NB4 (cell line): ENCODE data around the gene ADD1.
A peak's percentile ranks its signal among the peaks of the same experiment; 100 is the strongest.

ENCODE experiments used
- DNase-seq: peaks from one replicate; pipeline ENCODE4 v3.0.0; 2010; ENCODE audit warnings: low read depth
- H3K4me3 ChIP-seq: one replicate; pipeline ENCODE4 v1.5.1; 2011; ENCODE audit warnings: mild to moderate bottlenecking, low read depth, low read length, moderate library complexity
- CTCF ChIP-seq: IDR thresholded peaks from one replicate; pipeline ENCODE4 v1.5.1; 2012; ENCODE audit warnings: low read depth, low read length
- MYC ChIP-seq: IDR thresholded peaks from 2 replicates; pipeline ENCODE4 v1.6.1; 2011; ENCODE audit warnings: low read depth, low read length
- POLR2A ChIP-seq: IDR thresholded peaks from 2 replicates; pipeline ENCODE4 v1.6.1; 2011; ENCODE audit warnings: mild to moderate bottlenecking; ENCODE audit not compliant: insufficient read length; ENCODE audit errors: extremely low read depth
- TF ChIP-seq, protein P1 (sequence below): IDR thresholded peaks from 2 replicates; pipeline ENCODE4 v1.6.1; 2011; ENCODE audit warnings: low read depth, low read length

ADD1 gene

DNA sequence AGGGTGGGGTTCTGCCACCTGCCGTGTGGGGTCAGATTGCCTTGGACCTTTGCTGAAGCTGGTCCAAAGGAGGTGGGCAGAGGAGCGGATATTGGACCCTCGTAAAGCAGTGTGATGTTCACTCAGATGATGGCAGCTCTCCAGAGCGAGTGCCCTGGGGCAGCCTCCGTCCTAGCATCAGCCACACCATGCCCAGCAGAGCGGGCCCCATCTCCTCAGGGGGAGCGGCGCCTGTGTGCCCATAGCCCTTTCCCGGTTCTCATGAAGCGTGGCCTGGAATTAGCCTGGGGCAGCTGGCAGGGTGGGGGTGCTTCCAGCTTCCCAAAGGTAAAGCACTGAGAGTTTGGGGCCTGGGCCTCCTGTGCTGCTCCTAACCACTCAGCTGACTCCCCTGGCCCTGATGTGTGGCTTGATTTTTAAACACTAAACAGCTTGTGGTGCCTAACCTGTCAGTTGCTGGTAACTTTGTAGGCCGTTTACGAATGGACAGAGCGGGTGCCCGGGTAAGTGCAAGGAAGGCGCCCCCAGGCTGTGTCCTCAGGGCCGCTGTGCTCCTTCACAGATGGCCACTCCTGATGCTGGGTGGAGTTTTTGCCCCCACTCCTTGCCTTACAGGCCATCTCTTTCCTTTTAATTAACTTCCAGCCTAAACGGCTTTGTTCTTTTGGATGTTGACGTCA, 83.5 kb downstream of the ADD1 start:
- TF ChIP-seq CTCF (no peak), MYC (no peak), POLR2A (no peak)
- TF ChIP-seq, protein P1, sequence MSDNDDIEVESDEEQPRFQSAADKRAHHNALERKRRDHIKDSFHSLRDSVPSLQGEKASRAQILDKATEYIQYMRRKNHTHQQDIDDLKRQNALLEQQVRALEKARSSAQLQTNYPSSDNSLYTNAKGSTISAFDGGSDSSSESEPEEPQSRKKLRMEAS = no peak
- DNase-seq = no peak
- no peak overlapping the region for H3K4me3 ChIP-seq

DNA sequence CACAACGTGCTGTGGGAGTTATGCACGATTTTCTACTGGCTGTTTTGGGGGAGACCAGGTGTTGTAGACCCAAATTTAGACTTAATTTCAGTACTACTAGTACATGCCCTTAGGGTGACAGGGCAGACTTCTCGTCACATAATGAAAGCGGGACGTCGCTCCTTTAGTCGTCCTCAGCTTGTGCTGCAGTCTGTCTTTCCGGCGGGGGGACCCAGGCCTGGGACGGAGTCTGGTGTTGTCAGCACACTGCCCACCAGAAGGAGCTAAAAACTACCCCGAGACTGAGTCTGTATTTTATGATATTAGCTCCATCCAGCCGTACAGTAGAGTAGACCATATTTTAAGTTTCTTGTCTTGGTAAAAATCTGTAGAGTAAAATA, 84.0 kb downstream of the ADD1 start:
- no peak overlapping the region for H3K4me3 ChIP-seq
- TF ChIP-seq MYC = no peak
- TF ChIP-seq, protein P1 = no peak
- no peak for TF ChIP-seq POLR2A
- no peak for DNase-seq

GRCh38 chr4:2928242-2929176, 84.9 kb downstream of the ADD1 start:
- no peak overlapping the region for H3K4me3 ChIP-seq
- TF ChIP-seq POLR2A (no peak), CTCF (no peak)
- DNase-seq = peak; percentile 30

GRCh38 chr4:2929469-2929868, 85.8 kb downstream of the ADD1 start:
- no peak overlapping the region for H3K4me3 ChIP-seq
- peak; percentile 33 for DNase-seq
- TF ChIP-seq, protein P1 = no peak
- TF ChIP-seq CTCF (no peak), POLR2A (no peak), MYC (no peak)

DNA sequence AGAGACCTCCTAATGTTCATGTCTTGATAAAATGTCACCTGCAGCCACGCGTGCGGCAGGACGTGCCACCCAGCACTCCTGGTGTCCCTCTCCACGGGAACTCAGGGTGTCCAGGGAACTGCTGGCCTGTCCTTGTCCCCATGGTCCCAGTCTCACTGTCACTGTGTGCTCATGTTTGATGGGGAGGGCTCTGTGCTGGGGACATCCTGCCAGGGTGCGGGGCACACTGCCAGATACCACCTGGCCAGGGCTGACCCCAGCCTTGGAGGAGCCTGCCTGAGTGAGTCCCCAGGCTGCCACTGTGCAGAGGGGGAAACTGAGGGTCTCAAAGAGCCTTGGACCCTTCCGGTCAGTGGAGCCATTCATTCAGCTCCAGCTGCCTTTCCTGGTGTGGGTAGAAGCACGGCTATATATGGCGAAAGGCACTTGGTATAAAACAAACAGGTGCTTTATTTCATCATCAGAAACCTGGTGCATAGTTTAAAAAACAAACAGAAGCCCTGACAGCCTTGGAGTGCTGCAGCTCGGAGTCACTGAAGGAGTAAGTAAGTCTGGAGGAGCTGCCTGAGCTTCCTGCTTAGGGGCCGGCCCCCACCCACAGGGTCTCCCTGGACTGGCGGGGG, 86.6 kb downstream of the ADD1 start:
- no peak for DNase-seq
- TF ChIP-seq, protein P1 = no peak
- no peak for TF ChIP-seq POLR2A
- no peak for TF ChIP-seq CTCF
- TF ChIP-seq MYC = no peak
- no peak overlapping the region for H3K4me3 ChIP-seq
